H1 (cell line): ENCODE results near the gene KRT81. TPM values are rescaled to one million over a fixed set of nuclear protein-coding genes. Genes with fewer than 3 reads are reported as not detected.

Experiments used
- ATF2 ChIP-seq: IDR thresholded peaks from 2 replicates; pipeline ENCODE4 v1.6.1; 2012; ENCODE audit warnings: low read length, inconsistent platforms
- CBX5 ChIP-seq: fragments of 300-800, 300-1000 bp; sonication (generic); IDR thresholded peaks from 2 replicates; pipeline ENCODE4 v1.7.1; 2016; ENCODE audit warnings: antibody characterized with exemption, low read length, low read depth
- CHD7 ChIP-seq: fragments of 300-600 bp; sonication (generic); IDR thresholded peaks from 2 replicates; pipeline ENCODE4 v1.7.1; 2012; ENCODE audit warnings: low read length, moderate library complexity, mild to moderate bottlenecking, inconsistent platforms; ENCODE audit not compliant: insufficient replicate concordance
- EZH2 ChIP-seq: fragments of 200-600 bp; sonication (generic); IDR thresholded peaks from 2 replicates; pipeline ENCODE4 v1.7.1; 2012; ENCODE audit warnings: low read depth, mild to moderate bottlenecking, moderate library complexity, low read length, inconsistent platforms; ENCODE audit not compliant: severe bottlenecking
- JUN ChIP-seq: IDR thresholded peaks from 2 replicates; pipeline ENCODE4 v1.6.1; 2011; ENCODE audit warnings: low read depth, mild to moderate bottlenecking, improper control_type of control experiment, low read length
- KDM5A ChIP-seq: fragments of 200-600 bp; IDR thresholded peaks from 2 replicates; pipeline ENCODE4 v1.7.1; 2012; ENCODE audit warnings: mild to moderate bottlenecking, low read length, inconsistent platforms, mixed read lengths
- POLR2A ChIP-seq, 2 experiments: IDR thresholded peaks; 1 replicate in 1 of 2; 2 replicates in 1 of 2; pipeline ENCODE4 v1.6.1; 2011; ENCODE audit warnings: low read depth in 2 of 2, low read length in 2 of 2, mild to moderate bottlenecking in 2 of 2; ENCODE audit errors: control extremely low read depth in 1 of 2
- TEAD4 ChIP-seq: IDR thresholded peaks from 2 replicates; pipeline ENCODE4 v1.6.1; 2012; ENCODE audit warnings: low read depth, low read length, inconsistent platforms, mixed read lengths
- polyA plus RNA-seq, 7 experiments: library from polyadenylated mRNA; depleted of rRNA in 3 of 7; stranded (reverse) in 5 of 7; unstranded in 2 of 7; fragments of >200 nt in 5 of 7; fragments of 200-250 nt in 2 of 7; gene quantifications; 1 replicate in 5 of 7; 2 replicates in 1 of 7; 4 replicates in 1 of 7; pipeline versions ENCODE4 v1.2.1 to v1.2.3, GENCODE V29; 2011 to 2013; ENCODE audit warnings: missing spikeins in 2 of 7, mixed read lengths in 2 of 7
- total RNA-seq: library from RNA; stranded (reverse); fragmentation: NEBNext Ultra II Directional; extraction: Animal tissue kit (Norgen Biotek cat#: 25700); gene quantifications from 2 replicates; pipeline ENCODE4 v1.2.1, GENCODE V29; 2021

KRT81 gene
- total and polyA plus RNA-seq, 2 of the 8 experiments (the other 6 are each of a cell fraction or from before 2014, with no cell fraction given), result not detected

GRCh38 chr12:52247622-52248540 is 43.5 kb downstream of the KRT81 start (continued):
- TF ChIP-seq CHD7 (no peak), CBX5 (no peak), POLR2A (IDR thresholded peaks at IDR 0.05; ENCODE audit: control extremely low read depth in 1 of 2, low read depth in 2 of 2, low read length in 2 of 2) (no peak), EZH2 (no peak), ATF2 (no peak), TEAD4 (no peak), JUN (no peak), KDM5A (no peak)
